K562 (cell line): ENCODE results near the gene GCNT2. TPM values are rescaled to one million over a fixed set of nuclear protein-coding genes. Genes with fewer than 3 reads are reported as not detected.
A peak's percentile ranks its signal among the peaks of the same experiment; 100 is the strongest.
"Not testable (repeated sequence)": the region's sequence is repeated elsewhere in the genome, so short reads cannot be mapped to it uniquely, and the experiment has no call there.

Experiments
- ATAC-seq: fragments of 200-7000 bp; cut with Tn5 transposase; 3 replicates; pipeline ENCODE4 v1.9.1; 2020; ENCODE audit warnings: moderate library complexity
- BruUV-seq: library from RNA; stranded (reverse); fragments of 400-500 nt; replicated peaks from 2 replicates; lab custom pipeline; 2021; lab: Mats Ljungman, UMichigan
- CTCF ChIA-PET: fragments of 300-600 bp; formaldehyde crosslinking; extraction: SDS; loops from one replicate; lab custom pipeline; 2021; ENCODE audit warnings: low intra/inter-chr PET ratio; lab: Yijun Ruan, JAX
- POLR2A ChIA-PET: fragments of 300-600, 350-650 bp; sonication (Branson Sonifier 250); formaldehyde crosslinking; extraction: SDS; loops from one replicate; lab custom pipeline; 2021; ENCODE audit warnings: antibody characterized with exemption, inconsistent platforms; lab: Yijun Ruan, JAX
- DNase-seq, 4 experiments: peaks; one replicate each; pipeline versions ENCODE4 v3.0.0 to v3.0.0-alpha.2; 2011 to 2018; ENCODE audit warnings: low spot score in 3 of 4, mixed read lengths in 3 of 4; ENCODE audit errors: extremely low read depth in 1 of 4
- FAIRE-seq: peaks from 2 replicates; lab custom pipeline; 2011; peaks lifted over from hg19 to GRCh38; lab: Jason Lieb, UNC
- H2AFZ ChIP-seq: 2 replicates; pipeline ENCODE4 v1.6.0; 2011; ENCODE audit warnings: low read depth, low read length, control low read depth, inconsistent platforms
- H3K27ac ChIP-seq: fragments of 200-600 bp; 3 replicates; pipeline ENCODE4 v1.8.0; 2011; ENCODE audit warnings: low read depth, mild to moderate bottlenecking, control low read depth, inconsistent platforms, low read length, moderate library complexity, mixed read lengths; ENCODE audit errors: extremely low read depth
- H3K27me3 ChIP-seq, 2 experiments: fragments of 300-600 bp in 1 of 2; 2 replicates in 1 of 2; 3 replicates in 1 of 2; pipeline versions ENCODE4 v1.6.0 to v1.8.0; 2011; ENCODE audit warnings: inconsistent platforms in 2 of 2, low read length in 2 of 2, mild to moderate bottlenecking in 1 of 2, mixed read lengths in 1 of 2, moderate library complexity in 1 of 2; ENCODE audit not compliant: control insufficient read depth in 2 of 2, insufficient read depth in 2 of 2
- H3K36me3 ChIP-seq: fragments of 300-600 bp; 3 replicates; pipeline ENCODE4 v1.8.0; 2011; ENCODE audit warnings: mild to moderate bottlenecking, low read length, inconsistent platforms; ENCODE audit not compliant: control insufficient read depth, insufficient read depth
- H3K4me1 ChIP-seq, 2 experiments: fragments of 200-600 bp in 1 of 2; replicated peaks in 1 of 2; 2 replicates in 1 of 2; 3 replicates in 1 of 2; pipeline versions ENCODE4 v1.5.1 to v1.8.0; 2011; ENCODE audit warnings: inconsistent platforms in 2 of 2, low read length in 2 of 2, mild to moderate bottlenecking in 1 of 2, mixed read lengths in 1 of 2, moderate library complexity in 1 of 2; ENCODE audit not compliant: control insufficient read depth in 2 of 2, insufficient read depth in 2 of 2
- H3K4me2 ChIP-seq: 2 replicates; pipeline ENCODE4 v1.6.1; 2011; ENCODE audit warnings: low read length, control low read depth, inconsistent platforms, mixed read lengths; ENCODE audit not compliant: insufficient read depth
- H3K4me3 ChIP-seq: fragments of 200-600 bp; sonication (generic), shearing (Covaris generic); 2 replicates; pipeline ENCODE4 v1.5.1; 2016; ENCODE audit warnings: control low read depth, inconsistent platforms
- H3K79me2 ChIP-seq: fragments of 200-600 bp; 3 replicates; pipeline ENCODE4 v1.8.0; 2011; ENCODE audit warnings: low read length, inconsistent platforms; ENCODE audit not compliant: control insufficient read depth, insufficient read depth
- H3K9ac ChIP-seq, 2 experiments: 2 replicates each; pipeline versions ENCODE4 v1.6.0 to v1.6.1; 2011; ENCODE audit warnings: low read depth in 2 of 2, low read length in 2 of 2, control low read depth in 1 of 2, inconsistent platforms in 1 of 2, mild to moderate bottlenecking in 1 of 2, mixed read lengths in 1 of 2; ENCODE audit not compliant: insufficient read depth in 1 of 2
- H3K9me1 ChIP-seq: one replicate; pipeline ENCODE4 v1.6.0; 2011; ENCODE audit warnings: inconsistent platforms, mild to moderate bottlenecking, low read length, moderate library complexity; ENCODE audit not compliant: control insufficient read depth, insufficient read depth
- H3K9me3 ChIP-seq: replicated peaks from 2 replicates; pipeline ENCODE4 v1.5.1; 2011; ENCODE audit warnings: low read depth, low read length, inconsistent platforms; ENCODE audit not compliant: control insufficient read depth, insufficient read depth
- H4K20me1 ChIP-seq: replicated peaks from 2 replicates; pipeline ENCODE4 v1.6.1; 2011; ENCODE audit warnings: low read length, inconsistent platforms, mixed read lengths; ENCODE audit not compliant: control insufficient read depth, insufficient read depth
- CC2D1A ChIP-seq: fragments of 450-650 bp; IDR thresholded peaks from 2 replicates; pipeline ENCODE4 v1.6.1; 2017; ENCODE audit warnings: mild to moderate bottlenecking
- DMBX1 ChIP-seq: fragments of 250-450 bp; sonication (Bioruptor Pico); IDR thresholded peaks from 2 replicates; pipeline ENCODE4 v1.8.0; 2022; ENCODE audit warnings: inconsistent platforms, mild to moderate bottlenecking, moderate library complexity, borderline replicate concordance
- HDAC8 ChIP-seq: fragments of 450-650 bp; IDR thresholded peaks from 2 replicates; pipeline ENCODE4 v1.6.1; 2016; ENCODE audit warnings: mild to moderate bottlenecking, missing genetic modification characterization, moderate library complexity, missing compliant biosample characterization
- HMG20B ChIP-seq: fragments of 250-450 bp; sonication (Bioruptor Pico); IDR thresholded peaks from 2 replicates; pipeline ENCODE4 v1.5.0; 2021; ENCODE audit warnings: mild to moderate bottlenecking
- LCOR ChIP-seq: sonication (generic); formaldehyde crosslinking; IDR thresholded peaks from 2 replicates; pipeline ENCODE4 v1.8.0; 2022; ENCODE audit warnings: mild to moderate bottlenecking, missing genetic modification reagents
- MCM2 ChIP-seq: fragments of 450-650 bp; IDR thresholded peaks from 2 replicates; pipeline ENCODE4 v1.6.1; 2017; ENCODE audit warnings: low read depth, mild to moderate bottlenecking
- MXI1 ChIP-seq: IDR thresholded peaks from 2 replicates; pipeline ENCODE4 v1.6.1; 2011; ENCODE audit warnings: low read depth, mild to moderate bottlenecking, improper control_type of control experiment, low read length
- NFYB ChIP-seq: IDR thresholded peaks from 2 replicates; pipeline ENCODE4 v1.6.1; 2011; ENCODE audit warnings: mild to moderate bottlenecking, moderate library complexity; ENCODE audit not compliant: insufficient read length; ENCODE audit errors: extremely low read depth
- RBM25 ChIP-seq: fragments of 200-400 bp; formaldehyde crosslinking; IDR thresholded peaks from 2 replicates; pipeline ENCODE4 v1.6.1; 2018; ENCODE audit warnings: low read length, low read depth, moderate library complexity; ENCODE audit not compliant: severe bottlenecking
- ZC3H11A ChIP-seq: IDR thresholded peaks from 2 replicates; pipeline ENCODE4 v1.6.1; 2012; ENCODE audit warnings: low read depth, low read length, improper control_type of control experiment
- ZMIZ1 ChIP-seq, 2 experiments: fragments of 150-350 bp in 1 of 2; IDR thresholded peaks; 2 replicates each; pipeline ENCODE4 v1.6.1; 2012 to 2016; ENCODE audit warnings: low read depth in 2 of 2, low read length in 2 of 2, mild to moderate bottlenecking in 1 of 2, moderate library complexity in 1 of 2
- ZNF224 ChIP-seq: sonication (generic); formaldehyde crosslinking; IDR thresholded peaks from 2 replicates; pipeline ENCODE4 v1.8.0; 2022; ENCODE audit warnings: mild to moderate bottlenecking, missing genetic modification reagents
- ZNF274 ChIP-seq: IDR thresholded peaks from 2 replicates; pipeline ENCODE4 v1.6.1; 2011; ENCODE audit warnings: low read depth, mild to moderate bottlenecking, low read length, moderate library complexity, borderline replicate concordance
- WGBS: fragments of 100-300 bp; shearing (Covaris generic); methylation state at CpG from one replicate; pipeline ENCODE4 v1.1.6; 2016; ENCODE audit warnings: low coverage, mixed read lengths; ENCODE audit not compliant: insufficient coverage; ENCODE audit errors: missing lambda C conversion rate; 5-methylcytosine and 5-hydroxymethylcytosine counted together
- in situ Hi-C: fragments of 300-500 bp; cut with MboI; formaldehyde crosslinking; loops from 4 replicates; pipeline ENCODE4 v1.15.0; 2018; ENCODE audit warnings: inconsistent platforms, mixed read lengths
- intact Hi-C: fragments of 100-400 bp; cut with micrococcal nuclease; formaldehyde crosslinking; loops from 2 replicates; pipeline ENCODE4 v1.14.2; 2022
- polyA plus RNA-seq, 8 experiments: library from polyadenylated mRNA; depleted of rRNA in 4 of 8; stranded (reverse) in 5 of 8; unstranded in 3 of 8; fragments of >200 nt; fragmentation: Nextera tagmentation in 2 of 8; fragmentation: Illumina TruSeq in 1 of 8; extraction: Ambion mirVana in 2 of 8; extraction: Trizol in 1 of 8; gene quantifications; 2 replicates each; pipeline versions ENCODE4 v1.2.1 to v1.2.3, GENCODE V29; 2011 to 2014; ENCODE audit warnings: inconsistent platforms in 1 of 8, missing spikeins in 1 of 8
- total RNA-seq, 7 experiments: library from RNA; depleted of rRNA in 6 of 7; stranded (reverse); fragments of >200 nt in 6 of 7; fragmentation: Illumina TruSeq in 2 of 7; extraction: Trizol in 2 of 7; gene quantifications; 2 replicates each; pipeline versions ENCODE4 v1.2.1 to v1.2.3, GENCODE V29; 2011 to 2021; ENCODE audit warnings: low replicate concordance in 1 of 7

The GCNT2 gene
- total and polyA plus RNA-seq, 9 of the 15 experiments (the other 6 are each of a cell fraction or from before 2014, with no cell fraction given) = 0.78 to 2.6 (median 1.6) TPM

GRCh38 chr6:10616266-10616665 lies 95.1 kb downstream of the GCNT2 start:
- H3K4me3 ChIP-seq, H3K36me3 ChIP-seq, intact Hi-C loops, ATAC-seq, H3K27me3 ChIP-seq, H3K79me2 ChIP-seq, POLR2A ChIA-PET, H3K4me1 ChIP-seq, in situ Hi-C loops, H4K20me1 ChIP-seq, DNase-seq, H3K9me3 ChIP-seq, BruUV-seq, H3K9me1 ChIP-seq, FAIRE-seq, H3K27ac ChIP-seq, H3K9ac ChIP-seq, CTCF ChIA-PET: not testable (repeated sequence)
- Histone ChIP-seq H3K4me2 (peak overlapping the region; percentile 23), H2AFZ (0 out of 2 replicates have a peak overlapping the region, but pooled peaks have one; percentile 28)
- WGBS = 29% methylated on average over 3 of the region's 3 CpGs
- peak; percentile 80 for TF ChIP-seq NFYB
- TF ChIP-seq CC2D1A = peak; percentile 33; the same call in 1 of the 2 replicates
- peak; percentile 48 for TF ChIP-seq RBM25

GRCh38 chr6:10617008-10617696 lies 96.0 kb downstream of the GCNT2 start:
- no peaks in the 10 kb centered on the region for H3K4me1 ChIP-seq
- peaks cover 0 to 5% of the 10 kb centered on the region in 2 experiments; a peak in 2 of 5 replicates for H3K27me3 ChIP-seq
- no peaks in the 10 kb centered on the region; the same call in 1 of the 2 replicates for H3K9me3 ChIP-seq
- intact Hi-C loops (no loop called here), in situ Hi-C loops (no loop called here)
- FAIRE-seq (no peak), ATAC-seq (no peak), DNase-seq (no peak)
- H3K4me2 ChIP-seq = no peak overlapping the region
- ChIA-PET CTCF (no interaction called here), POLR2A (interaction anchor here (0.6 kb wide), 1 partner anchor 19 kb away, joined by 3 read pairs; no protein-coding TSS in a partner anchor)
- no peak overlapping the region for H2AFZ ChIP-seq
- H4K20me1 ChIP-seq = no peaks in the 10 kb centered on the region
- no peak overlapping the region for H3K27ac ChIP-seq
- no TSS peak for BruUV-seq
- no peaks in the 10 kb centered on the region for H3K36me3 ChIP-seq
- no peaks in the 10 kb centered on the region for H3K79me2 ChIP-seq
- H3K4me3 ChIP-seq = no peak overlapping the region
- whole genome bisulfite sequencing = 40% methylated on average over 35 of the region's 42 CpGs
- no peak overlapping the region for H3K9ac ChIP-seq
- H3K9me1 ChIP-seq = no peaks in the 10 kb centered on the region
- TF ChIP-seq ZNF224 (CRISPR knock-in tag) (no peak), ZMIZ1 (IDR thresholded peaks at IDR 0.05; ENCODE audit: low read depth in 2 of 2, low read length in 2 of 2) (no peak), ZC3H11A (no peak), HMG20B (CRISPR knock-in tag) (no peak), MXI1 (no peak), DMBX1 (no peak), LCOR (CRISPR knock-in tag) (no peak), ZNF274 (no peak), HDAC8 (tag) (no peak), MCM2 (no peak)
